H9 (cell line): ENCODE results near the gene SF1. TPM values are rescaled to one million over a fixed set of nuclear protein-coding genes. Genes with fewer than 3 reads are reported as not detected.

ENCODE experiments used
- DNase-seq: peaks from one replicate; pipeline ENCODE4 v3.0.0-alpha.2; 2017
- H2AFZ ChIP-seq: one replicate; pipeline ENCODE4 v1.6.1; 2013; ENCODE audit warnings: mild to moderate bottlenecking, low read length, control low read depth, moderate library complexity
- H2AK5ac ChIP-seq: 2 replicates; pipeline ENCODE4 v1.6.1; 2013; ENCODE audit warnings: low read length, control low read depth, mixed read lengths; ENCODE audit not compliant: insufficient read length
- H2BK120ac ChIP-seq: one replicate; pipeline ENCODE4 v1.6.1; 2013; ENCODE audit warnings: low read depth, mild to moderate bottlenecking, low read length, control low read depth, inconsistent platforms; ENCODE audit not compliant: poor library complexity, severe bottlenecking
- H2BK12ac ChIP-seq: 2 replicates; pipeline ENCODE4 v1.6.1; 2013; ENCODE audit warnings: low read length, control low read depth, mixed read lengths, low read depth; ENCODE audit not compliant: insufficient read length
- H2BK15ac ChIP-seq: 2 replicates; pipeline ENCODE4 v1.6.1; 2013; ENCODE audit warnings: low read depth, low read length, control low read depth
- H2BK20ac ChIP-seq: one replicate; pipeline ENCODE4 v1.6.1; 2013; ENCODE audit warnings: low read depth, mild to moderate bottlenecking, low read length, control low read depth, inconsistent platforms; ENCODE audit not compliant: poor library complexity, severe bottlenecking
- H2BK5ac ChIP-seq: 2 replicates; pipeline ENCODE4 v1.6.1; 2013; ENCODE audit warnings: low read length, control low read depth, mixed read lengths; ENCODE audit not compliant: insufficient read length
- H3K14ac ChIP-seq: 2 replicates; pipeline ENCODE4 v1.6.1; 2013; ENCODE audit warnings: low read length, control low read depth; ENCODE audit not compliant: insufficient read depth
- H3K18ac ChIP-seq: 2 replicates; pipeline ENCODE4 v1.6.1; 2013; ENCODE audit warnings: low read depth, mild to moderate bottlenecking, mixed read lengths, low read length, control low read depth; ENCODE audit not compliant: insufficient read length
- H3K23ac ChIP-seq: 2 replicates; pipeline ENCODE4 v1.6.1; 2013; ENCODE audit warnings: low read length, control low read depth, mixed read lengths, low read depth; ENCODE audit not compliant: insufficient read length
- H3K23me2 ChIP-seq: 2 replicates; pipeline ENCODE4 v1.6.1; 2013; ENCODE audit warnings: low read depth, mild to moderate bottlenecking, mixed read lengths, low read length, control low read depth; ENCODE audit not compliant: insufficient read length, poor library complexity, severe bottlenecking
- H3K27ac ChIP-seq: 2 replicates; pipeline ENCODE4 v1.5.1; 2013; ENCODE audit warnings: low read length, control low read depth, mixed read lengths, low read depth; ENCODE audit not compliant: insufficient read length
- H3K27me3 ChIP-seq: 2 replicates; pipeline ENCODE4 v1.6.1; 2013; ENCODE audit warnings: low read length, control low read depth, inconsistent platforms; ENCODE audit not compliant: insufficient read depth
- H3K4ac ChIP-seq: 2 replicates; pipeline ENCODE4 v1.6.1; 2013; ENCODE audit warnings: low read depth, mild to moderate bottlenecking, control low read depth, inconsistent platforms, low read length, moderate library complexity
- H3K4me1 ChIP-seq: 2 replicates; pipeline ENCODE4 v1.6.1; 2013; ENCODE audit warnings: low read length, control low read depth, inconsistent platforms; ENCODE audit not compliant: insufficient read depth
- H3K4me2 ChIP-seq: 2 replicates; pipeline ENCODE4 v1.6.1; 2013; ENCODE audit warnings: low read length, control low read depth, mixed read lengths; ENCODE audit not compliant: insufficient read length, insufficient read depth
- H3K56ac ChIP-seq: 2 replicates; pipeline ENCODE4 v1.6.1; 2013; ENCODE audit warnings: low read depth, mild to moderate bottlenecking, mixed read lengths, low read length, control low read depth; ENCODE audit not compliant: insufficient read length
- H3K79me1 ChIP-seq: 2 replicates; pipeline ENCODE4 v1.6.1; 2013; ENCODE audit warnings: low read depth, mild to moderate bottlenecking, moderate library complexity, low read length, control low read depth, inconsistent platforms; ENCODE audit not compliant: insufficient read depth, poor library complexity, severe bottlenecking
- H3K79me2 ChIP-seq: 2 replicates; pipeline ENCODE4 v1.6.1; 2013; ENCODE audit warnings: low read length, control low read depth, inconsistent platforms; ENCODE audit not compliant: insufficient read depth
- H3K9ac ChIP-seq: 2 replicates; pipeline ENCODE4 v1.6.1; 2013; ENCODE audit warnings: low read length, control low read depth, mixed read lengths; ENCODE audit not compliant: insufficient read length; ENCODE audit errors: extremely low read depth
- H3K9me3 ChIP-seq: one replicate; pipeline ENCODE4 v1.6.1; 2013; ENCODE audit warnings: low read depth, low read length, inconsistent platforms; ENCODE audit not compliant: control insufficient read depth
- H3T11ph ChIP-seq: one replicate; pipeline ENCODE4 v1.6.1; 2013; ENCODE audit warnings: mild to moderate bottlenecking, low read length, control low read depth, inconsistent platforms
- H4K20me1 ChIP-seq: one replicate; pipeline ENCODE4 v1.6.1; 2013; ENCODE audit not compliant: control insufficient read depth, insufficient read length, insufficient read depth
- H4K5ac ChIP-seq: 2 replicates; pipeline ENCODE4 v1.6.1; 2013; ENCODE audit warnings: low read depth, mild to moderate bottlenecking, mixed read lengths, low read length, control low read depth; ENCODE audit not compliant: insufficient read length
- H4K8ac ChIP-seq: replicated peaks from 2 replicates; pipeline ENCODE4 v1.6.1; 2013; ENCODE audit warnings: low read length, control low read depth, mixed read lengths, low read depth; ENCODE audit not compliant: insufficient read length
- H4K91ac ChIP-seq: 2 replicates; pipeline ENCODE4 v1.6.1; 2013; ENCODE audit warnings: low read depth, mild to moderate bottlenecking, moderate library complexity, mixed read lengths, low read length, control low read depth; ENCODE audit not compliant: insufficient read length
- H3K27ac Mint-ChIP-seq, 3 experiments: 2 replicates in 2 of 3; 3 replicates in 1 of 3; pipeline ENCODE4 v1.8.0; 2020 to 2021; ENCODE audit warnings: mixed read lengths in 3 of 3, mild to moderate bottlenecking in 1 of 3, moderate library complexity in 1 of 3
- H3K27me3 Mint-ChIP-seq: 2 replicates; pipeline ENCODE4 v1.8.0; 2021; ENCODE audit warnings: low read depth, mild to moderate bottlenecking, moderate library complexity, mixed read lengths
- H3K36me3 Mint-ChIP-seq, 3 experiments: 2 replicates in 2 of 3; 3 replicates in 1 of 3; pipeline ENCODE4 v1.8.0; 2020 to 2021; ENCODE audit warnings: low read depth in 3 of 3, mixed read lengths in 3 of 3; ENCODE audit not compliant: insufficient read depth in 1 of 3
- H3K4me1 Mint-ChIP-seq, 2 experiments: 2 replicates each; pipeline ENCODE4 v1.8.0; 2020; ENCODE audit warnings: mixed read lengths in 2 of 2
- H3K4me3 Mint-ChIP-seq, 2 experiments: 2 replicates in 1 of 2; 3 replicates in 1 of 2; pipeline ENCODE4 v1.8.0; 2020 to 2021; ENCODE audit warnings: mild to moderate bottlenecking in 2 of 2, mixed read lengths in 2 of 2, moderate library complexity in 1 of 2
- H3K9me3 Mint-ChIP-seq, 2 experiments: 2 replicates in 1 of 2; 3 replicates in 1 of 2; pipeline ENCODE4 v1.8.0; 2020; ENCODE audit warnings: mild to moderate bottlenecking in 2 of 2, mixed read lengths in 2 of 2, moderate library complexity in 1 of 2
- CTCF ChIP-seq: fragments of 200-600 bp; sonication (generic); conservative IDR thresholded peaks from 3 replicates; pipeline ENCODE4 v1.8.0; 2021; ENCODE audit warnings: antibody characterized with exemption, mild to moderate bottlenecking
- WGBS: extraction: QIAGEN DNeasy Blood & Tissue Kit; methylation state at CpG from one replicate; pipeline ENCODE4 v1.1.7; 2013; ENCODE audit warnings: missing lambda C conversion rate, low lambda C conversion rate, mixed read lengths; ENCODE audit not compliant: insufficient read length; ENCODE audit errors: extremely low coverage; 5-methylcytosine and 5-hydroxymethylcytosine counted together
- total RNA-seq: library from RNA; stranded (reverse); gene quantifications from 2 replicates; pipeline ENCODE4 v1.2.1, GENCODE V29; 2021

Gene SF1
- total RNA-seq, 1 experiment from 2014 or later, result 528 TPM

GRCh38 chr11:64774144-64774543, 4.2 kb downstream of the SF1 start:
- Histone ChIP-seq H4K8ac (no peak overlapping the region), H3K27ac (no peak overlapping the region), H3K27me3 (no peaks in the 10 kb centered on the region), H2BK120ac (no peak overlapping the region), H3K79me2 (peaks cover 26% of the 10 kb centered on the region), H3K9ac (no peak overlapping the region), H2AK5ac (no peak overlapping the region), H3K4me2 (no peak overlapping the region), H3K9me3 (no peaks in the 10 kb centered on the region), H3K4me1 (no peaks in the 10 kb centered on the region), H2AFZ (no peak overlapping the region), H3K23ac (no peak overlapping the region), H2BK5ac (no peak overlapping the region), H3K56ac (no peak overlapping the region), H3K18ac (no peak overlapping the region), H3K23me2 (no peaks in the 10 kb centered on the region), H3T11ph (no peak overlapping the region), H4K20me1 (peaks cover 3% of the 10 kb centered on the region), H4K5ac (no peak overlapping the region), H3K14ac (no peak overlapping the region), H2BK12ac (no peak overlapping the region), H2BK15ac (no peak overlapping the region), H2BK20ac (no peak overlapping the region), H4K91ac (no peak overlapping the region), H3K79me1 (peaks cover 7% of the 10 kb centered on the region), H3K4ac (no peak overlapping the region)
- no peak for DNase-seq
- TF ChIP-seq CTCF, result no peak
- H3K4me1 Mint-ChIP-seq, result peaks cover 21 to 26% of the 10 kb centered on the region in 2 experiments
- no peaks in the 10 kb centered on the region; a peak in 1 of 5 replicates for H3K9me3 Mint-ChIP-seq
- H3K27me3 Mint-ChIP-seq, result no peaks in the 10 kb centered on the region
- peak overlapping the region in 1 of 3 experiments; percentile 41; a peak in 1 of 7 replicates for H3K27ac Mint-ChIP-seq
- peaks cover 77 to 84% (median 84%) of the 10 kb centered on the region in 3 experiments for H3K36me3 Mint-ChIP-seq
- no CpG with 5 or more reads among the region's 5 CpGs for WGBS
- H3K4me3 Mint-ChIP-seq, result no peak overlapping the region
